Astrocyte (in vitro differentiated cells and primary cell): ENCODE data around the gene UBE2J2.

Source experiments
- CTCF ChIP-seq: IDR thresholded peaks from 2 replicates; pipeline ENCODE4 v1.5.1; 2011; ENCODE audit warnings: low read depth, mild to moderate bottlenecking, inconsistent platforms, low read length, moderate library complexity; ENCODE audit not compliant: insufficient read depth
- EZH2 ChIP-seq: IDR thresholded peaks from 2 replicates; pipeline ENCODE4 v1.6.1; 2012; ENCODE audit warnings: mild to moderate bottlenecking, low read length, inconsistent platforms; ENCODE audit not compliant: insufficient read depth

- no peak for TF ChIP-seq CTCF
- TF ChIP-seq EZH2 = no peak
Observed at GRCh38 chr1:1293263-1294249, 19.9 kb upstream of the UBE2J2 start.
